Measurements from ENCODE around the gene TSPAN16.
"Not testable (repeated sequence)": the region's sequence is repeated elsewhere in the genome, so short reads cannot be mapped to it uniquely, and the experiment has no call there.

Gene TSPAN16

GRCh38 chr19:11300811-11301120 lies 4.8 kb downstream of the TSPAN16 start:
- Mint-ChIP-seq H3K9me3 (peaks cover 11% of the 10 kb centered on the region), H3K27ac (no peak overlapping the region), H3K36me3 (ENCODE audit: low read depth) (no peaks in the 10 kb centered on the region), H3K4me3 (no peak overlapping the region), H3K27me3 (ENCODE audit: low read depth, poor library complexity) (peaks cover 38% of the 10 kb centered on the region), H3K4me1 (no peaks in the 10 kb centered on the region)
- no peak for DNase-seq
- no peak for TF ChIP-seq CTCF (IDR thresholded peaks at IDR 0.05)

GRCh38 chr19:11304936-11305335 lies 9.0 kb downstream of the TSPAN16 start:
- Mint-ChIP-seq H3K9me3 (peaks cover 11% of the 10 kb centered on the region), H3K27ac (no peak overlapping the region), H3K4me1 (no peaks in the 10 kb centered on the region), H3K36me3 (ENCODE audit: low read depth) (no peaks in the 10 kb centered on the region), H3K27me3 (ENCODE audit: low read depth, poor library complexity) (peaks cover 32% of the 10 kb centered on the region), H3K4me3 (no peak overlapping the region)
- DNase-seq, result no peak
- TF ChIP-seq CTCF (IDR thresholded peaks at IDR 0.05), result no peak

- no peak for DNase-seq
- H3K36me3 Mint-ChIP-seq (ENCODE audit: low read depth), result no peaks in the 10 kb centered on the region
- H3K9me3 Mint-ChIP-seq, result no peaks in the 10 kb centered on the region
- no peak overlapping the region for H3K27ac Mint-ChIP-seq
- H3K27me3 Mint-ChIP-seq (ENCODE audit: low read depth, poor library complexity), result peaks cover 23% of the 10 kb centered on the region
- H3K4me1 Mint-ChIP-seq, result no peaks in the 10 kb centered on the region
- no peak for TF ChIP-seq CTCF (IDR thresholded peaks at IDR 0.05)
- no peak overlapping the region for H3K4me3 Mint-ChIP-seq
Measured at GRCh38 chr19:11306337-11306736, 10.4 kb downstream of the TSPAN16 start.

- not testable (repeated sequence) for DNase-seq; H3K4me3 Mint-ChIP-seq; H3K36me3 Mint-ChIP-seq (ENCODE audit: low read depth); H3K27me3 Mint-ChIP-seq (ENCODE audit: low read depth, poor library complexity); H3K27ac Mint-ChIP-seq
- Mint-ChIP-seq H3K4me1 (peaks cover 49% of the 10 kb centered on the region), H3K9me3 (peaks cover 11% of the 10 kb centered on the region)
Measured at GRCh38 chr19:11320278-11320995, 24.5 kb downstream of the TSPAN16 start.

GRCh38 chr19:11321191-11322126 lies 25.5 kb downstream of the TSPAN16 start:
- DNase-seq, result no peak
- no peaks in the 10 kb centered on the region for H3K27me3 Mint-ChIP-seq (ENCODE audit: low read depth, poor library complexity)
- H3K4me1 Mint-ChIP-seq, result peaks cover 49% of the 10 kb centered on the region
- H3K9me3 Mint-ChIP-seq, result peaks cover 11% of the 10 kb centered on the region
- peak overlapping the region; percentile 20 for H3K27ac Mint-ChIP-seq
- H3K36me3 Mint-ChIP-seq (ENCODE audit: low read depth), result peaks cover 9% of the 10 kb centered on the region
- H3K4me3 Mint-ChIP-seq, result no peak overlapping the region
- TF ChIP-seq CTCF (IDR thresholded peaks at IDR 0.05), result no peak

- peak overlapping the region; percentile 20 for H3K27ac Mint-ChIP-seq
- H3K27me3 Mint-ChIP-seq (ENCODE audit: low read depth, poor library complexity), result no peaks in the 10 kb centered on the region
- no peak for DNase-seq
- peaks cover 15% of the 10 kb centered on the region for H3K36me3 Mint-ChIP-seq (ENCODE audit: low read depth)
- H3K4me1 Mint-ChIP-seq, result peaks cover 49% of the 10 kb centered on the region
- peaks cover 11% of the 10 kb centered on the region for H3K9me3 Mint-ChIP-seq
- no peak for TF ChIP-seq CTCF (IDR thresholded peaks at IDR 0.05)
- no peak overlapping the region for H3K4me3 Mint-ChIP-seq
Measured at GRCh38 chr19:11322269-11323024, 26.5 kb downstream of the TSPAN16 start.

Data from nephron progenitor cell (in vitro differentiated cells).